OCI-LY7 (cell line): ENCODE data around the gene ACTL7B. TPM values are rescaled to one million over a fixed set of nuclear protein-coding genes. Genes with fewer than 3 reads are reported as not detected.

Experiments used
- BruUV-seq: library from RNA; stranded (reverse); fragments of 400-500 nt; replicated peaks from 2 replicates; lab custom pipeline; 2021; lab: Mats Ljungman, UMichigan
- CTCF ChIA-PET: fragments of 300-600 bp; sonication (Branson Sonifier 250); formaldehyde crosslinking; loops from one replicate; lab custom pipeline; 2022; ENCODE audit warnings: antibody characterized with exemption; ENCODE audit not compliant: unreplicated experiment; lab: Charles Lee
- POLR2A ChIA-PET: fragments of 300-600 bp; sonication (Branson Sonifier 250); formaldehyde crosslinking; loops from one replicate; lab custom pipeline; 2022; ENCODE audit warnings: antibody characterized with exemption; lab: Charles Lee
- DNase-seq: peaks from one replicate; pipeline ENCODE4 v3.0.0-alpha.2; 2015; ENCODE audit warnings: low spot score
- H2AFZ ChIP-seq: fragments of 200-600 bp; sonication (generic), shearing (Covaris generic); 2 replicates; pipeline ENCODE4 v1.6.1; 2014; ENCODE audit warnings: mild to moderate bottlenecking, antibody characterized with exemption, low read length, moderate library complexity
- H3K27ac ChIP-seq: fragments of 200-600 bp; sonication (generic); 2 replicates; pipeline ENCODE4 v1.5.1; 2014; ENCODE audit warnings: mixed run types, low read depth, mild to moderate bottlenecking, moderate library complexity, low read length, inconsistent platforms; ENCODE audit not compliant: poor library complexity, severe bottlenecking
- H3K36me3 ChIP-seq: fragments of 200-600 bp; sonication (generic); 2 replicates; pipeline ENCODE4 v1.6.1; 2014; ENCODE audit warnings: mild to moderate bottlenecking, antibody characterized with exemption, low read length, moderate library complexity, mixed read lengths; ENCODE audit not compliant: insufficient read depth
- H3K4me1 ChIP-seq: fragments of 200-600 bp; sonication (generic); 2 replicates; pipeline ENCODE4 v1.5.1; 2014; ENCODE audit warnings: mild to moderate bottlenecking, low read length; ENCODE audit not compliant: insufficient read depth, poor library complexity, severe bottlenecking
- H3K4me2 ChIP-seq: fragments of 200-600 bp; sonication (generic); 2 replicates; pipeline ENCODE4 v1.6.1; 2014; ENCODE audit warnings: mild to moderate bottlenecking, low read length
- H3K4me3 ChIP-seq: fragments of 200-600 bp; sonication (generic); 2 replicates; pipeline ENCODE4 v1.5.1; 2014; ENCODE audit warnings: mild to moderate bottlenecking, low read depth, low read length; ENCODE audit not compliant: poor library complexity, severe bottlenecking
- H3K79me2 ChIP-seq: fragments of 200-600 bp; sonication (generic); 2 replicates; pipeline ENCODE4 v1.6.1; 2016; ENCODE audit warnings: low read depth, mild to moderate bottlenecking, low read length, moderate library complexity, mixed read lengths; ENCODE audit not compliant: insufficient read depth
- H3K9me2 ChIP-seq: fragments of 200-600 bp; sonication (generic); 2 replicates; pipeline ENCODE4 v1.6.1; 2016; ENCODE audit warnings: mild to moderate bottlenecking, low read length, mixed read lengths; ENCODE audit not compliant: insufficient read depth
- H3K9me3 ChIP-seq: fragments of 200-600 bp; sonication (generic); 2 replicates; pipeline ENCODE4 v1.6.1; 2014; ENCODE audit warnings: mild to moderate bottlenecking, mixed run types, low read length, mixed read lengths
- H4K20me1 ChIP-seq: fragments of 200-600 bp; sonication (generic); 2 replicates; pipeline ENCODE4 v1.6.1; 2014; ENCODE audit warnings: mild to moderate bottlenecking, antibody characterized with exemption, low read length, moderate library complexity, mixed read lengths; ENCODE audit not compliant: insufficient read depth
- EZH2phosphoT487 ChIP-seq: fragments of 200-600 bp; sonication (generic); IDR thresholded peaks from 2 replicates; pipeline ENCODE4 v1.6.1; 2018; ENCODE audit warnings: low read depth, borderline replicate concordance, mild to moderate bottlenecking, mixed run types, antibody characterized with exemption, low read length, moderate library complexity, mixed read lengths
- intact Hi-C: fragments of 100-400 bp; cut with micrococcal nuclease; formaldehyde crosslinking; loops from one replicate; pipeline ENCODE4 v1.10.0; 2022; ENCODE audit not compliant: unreplicated experiment
- small RNA-seq: library from RNA; depleted of rRNA; stranded (forward); fragments of <200 nt; gene quantifications from one replicate; pipeline ENCODE3, GENCODE V24; 2014
- total RNA-seq, 2 experiments: library from RNA; depleted of rRNA in 1 of 2; stranded (reverse); fragments of >200 nt in 1 of 2; shearing (Covaris generic) in 1 of 2; gene quantifications; 2 replicates each; pipeline ENCODE4 v1.2.3, GENCODE V29; 2014 to 2022
- TF ChIP-seq, protein P1 (sequence below): fragments of 200-600 bp; sonication (generic); conservative IDR thresholded peaks from 2 replicates; pipeline ENCODE4 v1.5.1; 2014; ENCODE audit warnings: mild to moderate bottlenecking, antibody characterized with exemption, low read length, moderate library complexity, mixed read lengths

ACTL7B gene
- total RNA-seq, 2 experiments from 2014 or later = not detected

DNA sequence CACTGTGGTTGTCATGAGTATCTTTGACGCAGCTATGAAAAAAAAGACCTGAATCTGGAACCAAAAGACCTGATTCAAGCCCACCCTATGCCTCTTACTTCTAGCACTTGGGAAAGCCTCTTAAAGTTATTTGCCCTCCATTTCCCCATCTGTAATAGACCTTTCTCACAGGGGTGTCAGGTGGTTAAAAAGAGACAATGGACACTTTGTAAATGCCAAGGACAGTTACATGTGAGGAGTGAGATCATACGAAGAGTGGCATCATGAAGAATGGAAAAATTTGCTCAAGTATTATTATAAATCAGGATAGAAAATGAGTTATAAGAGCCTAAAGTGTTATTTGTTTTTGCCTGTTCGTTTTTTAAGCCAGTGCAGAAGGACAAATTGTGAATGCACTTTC, 46.5 kb downstream of the ACTL7B start:
- no peak for DNase-seq
- H3K4me2 ChIP-seq = no peak overlapping the region
- no peaks in the 10 kb centered on the region for H3K79me2 ChIP-seq
- intact Hi-C loops = no loop called here
- CTCF ChIA-PET = no interaction called here
- POLR2A ChIA-PET = interaction anchor here (0.7 kb wide), 1 partner anchor 1858 kb away, joined by 3 read pairs; no protein-coding TSS in a partner anchor
- TF ChIP-seq, protein P1, sequence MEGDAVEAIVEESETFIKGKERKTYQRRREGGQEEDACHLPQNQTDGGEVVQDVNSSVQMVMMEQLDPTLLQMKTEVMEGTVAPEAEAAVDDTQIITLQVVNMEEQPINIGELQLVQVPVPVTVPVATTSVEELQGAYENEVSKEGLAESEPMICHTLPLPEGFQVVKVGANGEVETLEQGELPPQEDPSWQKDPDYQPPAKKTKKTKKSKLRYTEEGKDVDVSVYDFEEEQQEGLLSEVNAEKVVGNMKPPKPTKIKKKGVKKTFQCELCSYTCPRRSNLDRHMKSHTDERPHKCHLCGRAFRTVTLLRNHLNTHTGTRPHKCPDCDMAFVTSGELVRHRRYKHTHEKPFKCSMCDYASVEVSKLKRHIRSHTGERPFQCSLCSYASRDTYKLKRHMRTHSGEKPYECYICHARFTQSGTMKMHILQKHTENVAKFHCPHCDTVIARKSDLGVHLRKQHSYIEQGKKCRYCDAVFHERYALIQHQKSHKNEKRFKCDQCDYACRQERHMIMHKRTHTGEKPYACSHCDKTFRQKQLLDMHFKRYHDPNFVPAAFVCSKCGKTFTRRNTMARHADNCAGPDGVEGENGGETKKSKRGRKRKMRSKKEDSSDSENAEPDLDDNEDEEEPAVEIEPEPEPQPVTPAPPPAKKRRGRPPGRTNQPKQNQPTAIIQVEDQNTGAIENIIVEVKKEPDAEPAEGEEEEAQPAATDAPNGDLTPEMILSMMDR = no peak
- TF ChIP-seq EZH2phosphoT487 = no peak
- no peaks in the 10 kb centered on the region for H4K20me1 ChIP-seq
- no peaks in the 10 kb centered on the region for H3K36me3 ChIP-seq
- no peak overlapping the region for H2AFZ ChIP-seq
- H3K9me3 ChIP-seq = no peaks in the 10 kb centered on the region
- no peaks in the 10 kb centered on the region for H3K4me1 ChIP-seq
- H3K4me3 ChIP-seq = no peak overlapping the region
- H3K9me2 ChIP-seq = no peaks in the 10 kb centered on the region
- H3K27ac ChIP-seq = no peak overlapping the region
- no TSS peak for BruUV-seq

Small RNA genes within 50 kb of the gene (small RNA-seq; reads per million reads assigned to genes)
- not detected for gene AL359692.1

Other genes with a start within 250 kb of the ACTL7B start
- gene ACTL7A, start 6.3 kb upstream of the ACTL7B start, total RNA-seq (2014; rRNA removed; shearing (Covaris generic)) = not detected in 2 replicates
- gene ACTL7A, start 6.3 kb upstream of the ACTL7B start, total RNA-seq (2022) = not detected in 2 replicates
- gene ELP1, start 78.1 kb upstream of the ACTL7B start, total RNA-seq (2014; rRNA removed; shearing (Covaris generic)) = 32.5 and 42.0 TPM in 2 replicates
- 32.6 and 33.3 TPM in 2 replicates for gene ELP1, start 78.1 kb upstream of the ACTL7B start, total RNA-seq (2022)
- gene ABITRAM, start 78.4 kb upstream of the ACTL7B start, total RNA-seq (2014; rRNA removed; shearing (Covaris generic)) = 7.0 and 7.5 TPM in 2 replicates
- 13.6 and 14.6 TPM in 2 replicates for gene ABITRAM, start 78.4 kb upstream of the ACTL7B start, total RNA-seq (2022)
- gene CTNNAL1, start 157.5 kb upstream of the ACTL7B start, total RNA-seq (2014; rRNA removed; shearing (Covaris generic)) = 31.2 and 32.0 TPM in 2 replicates
- gene CTNNAL1, start 157.5 kb upstream of the ACTL7B start, total RNA-seq (2022) = 35.3 and 38.5 TPM in 2 replicates